ENCODE measurements around the gene ACOXL.

Gene ACOXL

GRCh38 chr2:110869472-110870446 lies 137.4 kb downstream of the ACOXL start:
- no peak overlapping the region for H3K4me3 ChIP-seq (replicated peaks; ENCODE audit: low read depth, low read length)
- no peak for TF ChIP-seq CTCF (IDR thresholded peaks at IDR 0.05; ENCODE audit: insufficient read depth, low read length, poor library complexity, severe bottlenecking)
- no peak for DNase-seq (ENCODE audit: extremely low read depth, insufficient read length)
- no peaks in the 10 kb centered on the region for H3K36me3 ChIP-seq (ENCODE audit: control insufficient read depth, insufficient read depth, low read length)
- no peaks in the 10 kb centered on the region for H3K27me3 ChIP-seq (replicated peaks; ENCODE audit: control insufficient read depth, insufficient read depth, low read length)

- no peak for DNase-seq (ENCODE audit: extremely low read depth, insufficient read length)
- Histone ChIP-seq H3K36me3 (ENCODE audit: control insufficient read depth, insufficient read depth, low read length) (no peaks in the 10 kb centered on the region), H3K4me3 (replicated peaks; ENCODE audit: low read depth, low read length) (no peak overlapping the region), H3K27me3 (replicated peaks; ENCODE audit: control insufficient read depth, insufficient read depth, low read length) (no peaks in the 10 kb centered on the region)
- no peak for TF ChIP-seq CTCF (IDR thresholded peaks at IDR 0.05; ENCODE audit: insufficient read depth, low read length, poor library complexity, severe bottlenecking)
Measured at GRCh38 chr2:110870545-110870944, 138.2 kb downstream of the ACOXL start.

GRCh38 chr2:110871637-110872036 lies 139.3 kb downstream of the ACOXL start:
- no peak for DNase-seq (ENCODE audit: extremely low read depth, insufficient read length)
- Histone ChIP-seq H3K27me3 (replicated peaks; ENCODE audit: control insufficient read depth, insufficient read depth, low read length) (no peaks in the 10 kb centered on the region), H3K36me3 (ENCODE audit: control insufficient read depth, insufficient read depth, low read length) (no peaks in the 10 kb centered on the region), H3K4me3 (replicated peaks; ENCODE audit: low read depth, low read length) (no peak overlapping the region)
- TF ChIP-seq CTCF (IDR thresholded peaks at IDR 0.05; ENCODE audit: insufficient read depth, low read length, poor library complexity, severe bottlenecking): no peak

- no peak for TF ChIP-seq CTCF (IDR thresholded peaks at IDR 0.05; ENCODE audit: insufficient read depth, low read length, poor library complexity, severe bottlenecking)
- Histone ChIP-seq H3K27me3 (replicated peaks; ENCODE audit: control insufficient read depth, insufficient read depth, low read length) (no peaks in the 10 kb centered on the region), H3K36me3 (ENCODE audit: control insufficient read depth, insufficient read depth, low read length) (no peaks in the 10 kb centered on the region), H3K4me3 (replicated peaks; ENCODE audit: low read depth, low read length) (no peak overlapping the region)
- DNase-seq (ENCODE audit: extremely low read depth, insufficient read length): peak; percentile 55
Measured at GRCh38 chr2:110872521-110872920, 140.1 kb downstream of the ACOXL start.

GRCh38 chr2:110873056-110873502 lies 140.7 kb downstream of the ACOXL start:
- peak; percentile 64 for DNase-seq (ENCODE audit: extremely low read depth, insufficient read length)
- H3K4me3 ChIP-seq (replicated peaks; ENCODE audit: low read depth, low read length): no peak overlapping the region
- no peaks in the 10 kb centered on the region for H3K27me3 ChIP-seq (replicated peaks; ENCODE audit: control insufficient read depth, insufficient read depth, low read length)

More at GRCh38 chr2:110873056-110873502, 140.7 kb downstream of the ACOXL start:
- no peak for TF ChIP-seq CTCF (IDR thresholded peaks at IDR 0.05; ENCODE audit: insufficient read depth, low read length, poor library complexity, severe bottlenecking)
- no peaks in the 10 kb centered on the region for H3K36me3 ChIP-seq (ENCODE audit: control insufficient read depth, insufficient read depth, low read length)

Data from GM06990 (cell line).